GM21526 (cell line): ENCODE measurements around the gene CHKB.
"Not testable (repeated sequence)": the region's sequence is repeated elsewhere in the genome, so short reads cannot be mapped to it uniquely, and the experiment has no call there.

ENCODE experiments used
- ATAC-seq: cut with Tn5 transposase; IDR thresholded peaks from one replicate; pipeline ENCODE4 v1.9.1; 2021; ENCODE audit warnings: moderate library complexity; ENCODE audit not compliant: unreplicated experiment, low FRiP score

Gene CHKB, protein sequence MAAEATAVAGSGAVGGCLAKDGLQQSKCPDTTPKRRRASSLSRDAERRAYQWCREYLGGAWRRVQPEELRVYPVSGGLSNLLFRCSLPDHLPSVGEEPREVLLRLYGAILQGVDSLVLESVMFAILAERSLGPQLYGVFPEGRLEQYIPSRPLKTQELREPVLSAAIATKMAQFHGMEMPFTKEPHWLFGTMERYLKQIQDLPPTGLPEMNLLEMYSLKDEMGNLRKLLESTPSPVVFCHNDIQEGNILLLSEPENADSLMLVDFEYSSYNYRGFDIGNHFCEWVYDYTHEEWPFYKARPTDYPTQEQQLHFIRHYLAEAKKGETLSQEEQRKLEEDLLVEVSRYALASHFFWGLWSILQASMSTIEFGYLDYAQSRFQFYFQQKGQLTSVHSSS

DNA sequence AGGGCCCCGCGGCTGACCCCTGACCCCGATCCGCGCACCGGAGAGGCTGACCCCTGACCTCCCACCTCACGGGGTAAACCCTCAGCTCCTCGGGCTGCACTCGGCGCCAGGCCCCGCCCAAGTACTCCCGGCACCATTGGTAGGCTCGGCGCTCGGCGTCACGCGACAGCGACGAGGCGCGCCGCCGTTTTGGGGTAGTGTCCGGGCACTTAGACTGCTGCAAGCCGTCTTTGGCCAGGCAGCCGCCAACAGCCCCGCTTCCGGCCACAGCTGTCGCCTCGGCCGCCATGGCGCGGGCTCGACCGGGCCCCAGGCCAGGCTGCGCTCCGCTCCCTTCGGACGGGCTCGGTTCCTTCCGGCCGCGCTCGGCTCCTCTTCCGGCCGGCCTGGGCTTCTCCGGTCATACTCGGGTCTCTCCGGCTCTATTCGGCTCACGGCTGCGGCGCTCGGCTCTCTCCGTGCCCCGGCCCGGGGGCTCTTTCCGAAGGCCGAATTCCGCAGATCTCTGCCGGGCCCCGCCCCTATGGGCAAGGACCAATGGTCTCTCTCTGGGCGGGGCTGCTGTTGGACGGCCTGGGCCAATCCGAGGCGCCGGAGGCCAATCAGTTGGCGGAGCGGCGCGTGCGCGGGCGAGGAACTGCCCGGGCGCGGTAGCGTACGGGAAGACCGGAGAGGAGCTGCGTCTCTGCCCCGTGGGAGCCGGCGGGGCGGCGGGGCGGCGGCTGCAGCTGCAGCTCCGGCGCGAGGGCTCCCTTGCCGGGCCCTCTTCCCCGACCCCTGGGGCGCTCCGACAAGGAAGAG lies at the start of gene CHKB:
TSS of gene CHKB (minus strand) at position 357 of the 801 bp plus-strand sequence. CDS start at position 289, 68 bp downstream.
- peak; percentile 78 for ATAC-seq

DNA sequence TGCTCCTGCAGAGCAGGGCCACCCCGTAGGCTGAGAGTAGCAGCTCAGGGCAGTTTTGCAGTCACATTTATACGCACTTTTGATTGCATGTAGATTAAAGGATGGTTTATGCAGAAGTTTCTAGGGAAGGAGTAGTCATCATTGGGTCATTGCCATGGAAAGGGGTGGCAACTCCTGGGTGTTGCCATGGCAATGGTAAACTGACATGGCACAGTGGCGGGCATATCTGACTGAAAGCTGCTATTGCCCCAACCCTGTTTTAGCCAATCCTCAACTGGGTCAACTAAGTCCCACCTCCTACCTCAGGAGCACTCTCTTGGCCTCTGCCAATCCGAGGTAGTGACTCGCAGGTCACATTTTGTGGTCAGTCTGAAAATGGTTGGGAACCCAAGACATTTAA lies 47.7 kb upstream of the CHKB start:
- no peak for ATAC-seq

DNA sequence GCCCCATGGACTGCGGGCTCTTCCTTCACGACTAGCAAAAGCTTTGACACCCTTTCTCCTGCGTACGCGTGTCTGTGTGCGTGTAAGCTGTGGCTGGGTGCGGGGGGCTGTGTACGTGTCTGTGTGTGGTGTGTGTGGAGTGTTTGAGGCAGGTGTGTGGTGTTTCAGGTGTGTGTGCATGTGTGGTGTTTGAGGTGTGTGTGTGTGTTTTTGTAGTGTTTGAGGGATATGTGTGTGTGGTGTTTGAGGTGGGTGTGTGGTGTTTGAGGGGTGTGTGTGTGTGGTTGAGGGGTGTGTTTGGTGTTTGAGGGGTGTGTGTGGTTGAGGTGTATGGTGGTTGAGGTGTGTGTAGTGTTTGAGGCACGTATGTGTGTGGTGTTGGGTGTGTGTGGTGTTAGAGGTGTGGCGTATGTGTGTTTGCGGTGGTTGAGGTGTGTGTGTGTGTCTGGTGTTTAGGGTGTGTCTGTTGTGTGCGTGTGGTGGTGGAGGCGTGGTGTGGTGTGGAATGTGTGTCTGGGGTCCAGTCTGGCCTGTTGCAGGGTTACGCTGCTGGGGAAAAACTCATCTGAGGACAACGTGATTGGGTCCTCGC lies 46.0 kb upstream of the CHKB start:
- ATAC-seq = no peak

DNA sequence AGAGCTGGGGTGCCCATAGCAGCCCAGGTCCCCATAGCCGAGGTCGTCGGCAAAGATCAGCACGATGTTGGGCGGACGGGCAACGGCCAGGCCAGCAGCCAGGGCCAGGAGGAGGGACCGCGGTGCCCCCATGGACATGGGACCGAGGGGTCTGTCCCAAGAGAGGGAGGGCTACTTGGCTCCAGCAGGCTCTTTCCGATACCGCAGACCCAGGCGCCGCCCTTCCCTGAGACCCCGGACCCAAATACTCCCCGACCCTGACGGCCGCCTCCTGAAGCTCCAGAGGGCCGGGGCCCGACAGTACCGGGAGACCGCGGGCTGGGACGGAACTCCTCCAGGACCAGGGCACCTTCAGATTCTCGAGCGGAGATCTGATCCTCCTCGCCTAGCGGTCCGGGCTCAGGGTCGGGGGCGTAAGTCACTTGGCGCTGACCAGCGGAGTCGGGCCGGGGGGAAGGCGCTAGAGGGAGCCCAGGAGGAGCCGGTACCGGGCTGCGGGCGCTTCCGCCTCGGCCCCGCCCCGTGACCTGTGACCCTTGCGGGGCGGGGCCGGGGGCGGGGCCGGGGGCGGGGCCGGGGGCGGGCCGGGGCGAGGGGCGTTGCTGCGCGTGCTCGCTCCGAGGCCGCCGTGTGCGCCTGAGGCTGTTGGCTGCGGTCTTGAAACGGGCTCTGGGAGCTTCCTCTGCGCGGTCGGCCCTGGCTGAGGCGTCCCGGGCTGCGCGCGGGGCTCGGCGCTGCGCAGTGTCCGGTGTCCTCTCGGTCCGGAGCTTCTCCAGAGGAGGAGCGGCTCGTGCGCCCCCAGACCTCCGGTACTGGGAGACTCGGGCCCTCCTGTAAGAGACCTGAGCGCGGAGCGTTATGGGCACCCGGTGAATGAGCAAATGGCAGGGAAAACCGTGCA lies 45.2 kb upstream of the CHKB start, which contains the start of gene ARSA:
TSS of gene ARSA (minus strand) at position 511 of the 901 bp plus-strand sequence. CDS start at position 138, 373 bp downstream.
- peak; percentile 52 for ATAC-seq

DNA sequence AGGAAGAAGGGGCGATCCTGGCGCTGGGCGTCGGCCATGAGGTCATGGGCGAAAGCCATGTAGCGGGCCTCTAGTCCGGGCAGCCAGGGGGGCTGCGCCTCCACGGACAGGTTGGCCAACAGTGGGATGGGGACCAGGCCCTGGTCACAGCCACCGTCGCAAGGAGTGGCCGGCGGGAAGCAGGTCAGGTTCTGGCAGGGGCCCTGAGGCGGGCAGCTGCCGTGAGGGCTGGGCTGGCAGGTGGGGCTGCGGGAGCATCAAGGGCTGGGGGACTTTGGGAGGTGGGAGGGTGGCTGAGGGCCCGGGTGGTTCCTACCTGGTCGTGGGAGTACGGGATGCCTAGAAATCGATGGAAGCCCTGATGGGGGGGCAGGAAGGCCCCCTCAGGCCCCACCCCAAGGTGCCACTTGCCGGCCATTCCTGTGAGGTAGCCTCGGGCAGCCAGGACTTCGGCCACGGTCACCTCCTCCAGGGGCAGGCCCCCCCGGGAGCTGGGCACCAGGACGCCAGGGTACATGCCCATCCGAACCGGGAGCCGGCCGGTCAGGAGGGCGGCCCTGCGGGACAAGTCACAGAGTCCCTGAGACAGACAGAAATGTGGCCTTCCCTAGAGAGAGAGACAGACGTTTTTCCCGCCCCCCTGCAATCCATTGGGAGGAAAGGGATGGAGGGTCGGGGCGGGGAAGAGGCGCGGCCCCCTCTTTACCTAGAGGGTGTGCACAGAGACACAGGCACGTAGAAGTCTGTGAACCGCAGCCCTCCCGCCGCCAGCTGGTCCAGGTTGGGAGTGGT lies 44.4 kb upstream of the CHKB start:
- ATAC-seq = no peak

DNA sequence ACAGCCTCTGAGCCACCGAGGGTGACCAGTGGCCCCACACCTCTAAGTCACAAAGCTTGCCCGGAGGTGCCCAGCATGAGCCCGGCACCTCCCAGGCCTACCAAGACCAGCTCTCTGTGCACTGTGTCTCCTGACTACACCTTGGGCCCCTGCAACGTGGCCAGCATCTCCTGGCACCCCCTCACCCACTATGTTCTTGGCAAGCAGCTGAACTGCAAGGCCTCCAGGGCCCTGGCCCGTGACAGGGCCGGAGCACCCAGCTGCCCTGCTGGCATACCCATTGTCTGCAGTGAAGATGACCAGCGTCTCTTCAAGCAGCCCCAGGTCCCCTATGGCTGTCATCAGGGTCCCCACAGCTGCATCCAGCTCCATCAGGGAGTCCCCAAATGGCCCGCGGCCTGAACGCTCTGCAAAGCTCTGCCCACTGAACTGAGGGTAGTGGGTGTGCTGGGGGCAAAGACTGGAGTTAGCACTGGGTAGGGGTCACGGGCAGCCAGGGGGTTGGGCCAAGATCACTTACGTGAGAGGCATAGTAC lies 43.7 kb upstream of the CHKB start:
- no peak for ATAC-seq

DNA sequence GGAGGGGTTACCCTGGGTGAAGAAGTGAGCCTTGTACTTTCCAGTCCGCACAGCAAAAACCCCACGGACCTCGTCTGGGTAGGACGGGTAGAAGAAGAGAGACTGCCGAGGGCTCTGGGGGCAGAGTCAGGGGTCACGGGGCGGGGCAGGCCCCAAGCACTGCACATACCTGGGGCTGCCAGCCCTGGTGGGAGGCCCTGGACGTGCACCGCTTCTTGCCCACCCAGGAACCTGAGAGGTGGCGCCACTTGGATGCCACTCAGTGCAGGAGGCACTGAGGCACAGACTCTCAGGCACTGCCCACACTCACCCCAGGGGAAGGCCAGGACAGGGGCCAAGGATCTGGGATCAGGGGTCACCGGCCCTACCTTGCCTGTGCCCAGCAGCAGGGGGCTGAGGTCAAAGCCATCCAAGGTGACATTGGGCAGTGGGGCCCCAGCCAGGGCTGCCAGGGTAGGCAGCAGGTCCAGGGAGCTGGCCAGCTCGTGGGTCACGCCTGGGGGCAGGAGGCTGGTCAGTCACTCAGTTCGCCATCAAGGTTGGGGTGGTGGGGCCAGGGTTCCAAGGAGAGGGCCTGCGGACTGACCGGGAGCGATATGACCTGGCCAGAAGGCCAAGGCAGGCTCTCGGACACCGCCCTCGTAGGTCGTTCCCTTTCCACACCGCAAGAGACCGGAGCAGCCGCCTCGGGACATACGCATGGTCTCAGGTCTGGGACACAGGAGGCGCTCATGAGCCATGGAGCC lies 43.1 kb upstream of the CHKB start:
- ATAC-seq = no peak

DNA sequence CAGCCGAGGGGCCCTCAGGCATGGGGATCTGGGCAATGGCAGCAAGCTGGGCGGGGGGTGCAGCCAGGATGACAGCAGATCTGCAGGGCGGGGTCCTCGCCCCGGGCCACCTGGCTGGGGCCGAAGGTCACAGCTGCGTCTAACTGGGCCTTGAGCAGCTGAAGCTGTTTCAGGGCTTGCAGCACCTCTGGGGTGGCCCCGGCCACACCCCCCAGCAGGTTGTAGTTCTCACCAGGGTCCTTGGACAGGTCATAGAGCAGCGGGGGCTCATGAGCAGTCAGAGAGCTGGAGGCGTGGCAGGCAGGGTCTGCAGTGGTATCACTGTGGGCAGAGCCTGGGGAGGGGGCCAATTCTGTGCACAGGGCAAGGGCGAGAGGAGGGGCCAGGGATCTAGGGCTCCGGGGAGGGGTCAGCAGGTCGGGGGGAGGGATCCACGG lies 42.5 kb upstream of the CHKB start:
- no peak for ATAC-seq

DNA sequence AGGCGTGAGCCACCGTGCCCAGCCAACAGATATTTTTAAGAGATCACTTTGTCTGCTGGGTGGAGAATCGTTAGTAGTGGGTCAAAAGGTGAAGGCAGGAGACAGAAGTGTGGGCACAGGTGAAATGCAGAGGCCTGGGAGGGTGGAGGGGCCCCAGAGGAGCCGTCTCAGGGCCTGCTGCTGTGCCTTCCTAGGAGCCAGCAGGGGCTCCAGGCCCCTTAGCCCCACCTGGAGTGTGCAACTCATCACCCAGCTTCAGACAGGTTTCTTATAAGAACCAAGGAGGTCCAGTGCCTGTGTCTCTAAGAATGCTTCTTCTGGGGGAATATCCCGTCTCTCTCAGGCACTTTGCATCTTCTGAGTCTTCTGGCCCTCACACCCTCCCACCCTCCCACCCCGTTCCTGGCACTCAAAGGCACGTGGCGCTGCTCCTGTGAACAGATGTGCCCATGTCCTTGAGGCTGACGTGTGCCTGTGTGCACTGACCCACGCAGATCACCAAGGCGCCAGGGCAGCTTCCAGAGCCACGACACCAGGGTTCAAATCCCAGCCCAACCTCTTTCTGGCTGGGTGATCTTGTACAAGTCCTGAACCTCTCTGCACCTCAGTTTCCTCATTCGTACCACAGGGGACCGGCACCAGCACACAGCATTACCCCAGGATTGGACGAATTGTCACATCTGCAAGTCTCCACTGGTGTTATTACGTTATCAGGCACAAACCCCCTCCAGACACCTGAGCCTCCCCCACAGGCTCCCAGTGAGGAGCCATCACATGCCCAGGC lies 41.9 kb upstream of the CHKB start:
- no peak for ATAC-seq

DNA sequence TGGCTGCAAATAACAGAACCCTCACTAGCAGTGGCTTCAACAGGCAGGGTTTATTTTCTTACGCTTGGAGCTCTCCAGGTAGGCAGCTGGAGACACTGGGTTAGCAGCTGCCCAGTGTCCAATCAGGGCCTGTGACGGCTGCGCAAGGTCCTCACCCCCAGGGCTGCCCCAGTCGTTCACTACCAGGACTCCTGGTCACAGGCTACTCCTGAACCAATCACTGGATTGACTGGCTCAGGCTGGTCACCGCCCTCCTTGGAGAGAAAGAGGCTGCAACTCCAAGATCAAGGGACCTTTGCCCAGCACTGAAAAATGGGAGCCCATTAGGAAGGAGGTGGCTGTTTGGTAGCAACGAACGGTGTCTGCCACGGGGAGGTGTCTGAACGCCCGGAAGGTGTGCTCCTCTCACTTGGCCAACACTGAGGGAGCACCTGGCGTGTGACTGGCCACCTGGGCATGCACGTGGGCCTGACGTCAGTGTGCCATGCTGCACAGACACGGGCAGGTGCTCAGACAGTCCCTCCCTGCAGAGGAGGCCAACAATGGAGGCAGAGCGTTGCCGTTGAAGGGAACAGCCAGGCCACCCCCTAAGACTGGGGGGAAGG lies 40.2 kb upstream of the CHKB start:
- ATAC-seq = no peak

DNA sequence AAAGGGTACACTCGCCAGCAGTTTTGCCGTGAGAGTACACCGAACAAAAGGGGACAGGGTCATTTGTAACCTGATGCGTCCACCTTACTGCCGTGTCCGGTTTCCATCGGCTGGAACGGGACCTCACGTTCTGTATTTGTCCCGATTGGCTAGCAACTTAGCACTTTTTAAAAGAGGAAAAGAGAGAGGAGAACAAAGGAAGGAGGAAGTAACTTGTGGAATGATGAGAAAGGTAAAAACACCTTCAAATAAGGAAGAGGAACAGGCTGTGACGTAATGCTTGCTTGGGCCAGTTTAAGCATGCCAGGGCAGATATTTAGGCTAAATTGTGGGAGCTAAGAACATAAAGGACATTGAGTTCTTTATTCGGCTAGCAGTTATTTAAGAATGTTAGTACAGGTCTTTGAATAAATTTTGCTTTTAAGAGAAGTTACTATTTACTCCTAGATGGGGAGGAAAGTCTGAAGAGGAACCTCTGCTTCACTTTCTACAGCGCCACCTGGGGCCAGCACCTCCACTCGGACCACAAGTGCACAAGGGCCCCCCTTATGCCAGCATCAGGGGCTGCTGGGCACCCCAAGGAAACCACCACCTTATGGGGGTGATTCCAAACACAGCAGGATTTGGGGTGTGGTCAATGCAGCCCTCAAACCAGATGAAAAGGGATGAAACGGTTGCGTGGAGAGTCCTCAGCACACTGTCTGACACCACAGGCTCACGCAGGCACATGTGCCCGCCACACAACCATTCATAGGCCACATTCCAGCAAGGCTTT lies 39.5 kb upstream of the CHKB start:
- ATAC-seq = no peak

DNA sequence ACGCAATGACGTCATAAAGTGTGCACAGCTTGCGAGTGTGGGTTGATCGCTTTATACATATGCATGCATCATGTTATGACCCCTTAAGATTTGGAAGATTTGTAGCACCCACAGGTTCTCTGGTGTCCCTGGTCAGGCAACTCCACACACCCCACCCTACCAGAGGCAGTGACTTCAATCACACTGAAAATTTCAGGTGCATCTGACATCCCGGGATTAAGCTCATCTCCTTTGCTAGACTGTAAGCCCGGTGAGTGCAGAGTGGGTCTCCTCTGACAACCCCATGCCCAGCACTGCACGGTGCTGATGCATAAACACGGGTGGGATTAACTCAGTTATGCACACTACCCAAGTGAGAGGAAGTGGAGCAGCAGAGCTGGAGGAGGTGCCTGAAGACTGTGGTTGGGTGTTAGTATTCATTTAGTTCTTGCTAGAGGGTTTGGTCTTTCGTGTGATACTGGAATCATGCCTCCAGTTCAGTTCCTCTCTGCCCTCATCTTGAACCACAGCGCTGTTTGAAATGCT lies 38.8 kb upstream of the CHKB start:
- peak; percentile 12 for ATAC-seq

DNA sequence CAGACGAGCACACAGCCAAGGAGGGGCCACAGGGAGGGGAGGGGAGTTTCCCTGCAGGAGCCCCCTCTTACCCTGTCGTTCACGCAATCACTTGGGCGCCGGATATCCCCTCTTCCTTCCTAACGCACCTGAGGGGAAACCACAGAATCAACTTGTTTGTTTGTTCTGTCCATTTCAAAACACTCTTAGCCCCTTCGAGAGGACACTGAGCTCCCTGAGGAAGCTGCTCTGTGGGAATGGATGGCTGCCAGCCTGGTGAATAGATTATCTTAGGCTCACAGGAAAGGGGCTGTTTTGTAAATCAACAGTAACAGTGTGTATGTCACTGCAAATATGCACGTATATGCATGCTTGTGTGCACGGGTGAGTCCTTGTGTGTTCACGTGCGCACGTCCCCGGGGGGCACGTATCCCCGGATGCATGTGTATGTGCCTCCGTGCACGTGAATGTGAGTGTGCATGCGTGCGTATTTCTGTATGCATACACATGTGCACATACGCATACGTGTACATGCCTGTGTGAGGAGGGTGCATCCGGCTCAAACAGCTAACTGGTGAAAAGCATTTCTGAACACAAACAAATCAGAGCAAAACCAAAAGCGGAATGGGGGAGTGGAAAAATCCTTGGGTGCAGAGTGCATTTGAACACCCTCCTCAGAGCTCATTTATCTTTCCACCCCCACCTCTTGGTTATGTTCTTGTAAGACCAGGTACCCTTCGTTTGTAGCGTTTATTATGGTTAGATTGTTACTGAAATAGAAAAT lies 38.1 kb upstream of the CHKB start:
- ATAC-seq = peak; percentile 41

DNA sequence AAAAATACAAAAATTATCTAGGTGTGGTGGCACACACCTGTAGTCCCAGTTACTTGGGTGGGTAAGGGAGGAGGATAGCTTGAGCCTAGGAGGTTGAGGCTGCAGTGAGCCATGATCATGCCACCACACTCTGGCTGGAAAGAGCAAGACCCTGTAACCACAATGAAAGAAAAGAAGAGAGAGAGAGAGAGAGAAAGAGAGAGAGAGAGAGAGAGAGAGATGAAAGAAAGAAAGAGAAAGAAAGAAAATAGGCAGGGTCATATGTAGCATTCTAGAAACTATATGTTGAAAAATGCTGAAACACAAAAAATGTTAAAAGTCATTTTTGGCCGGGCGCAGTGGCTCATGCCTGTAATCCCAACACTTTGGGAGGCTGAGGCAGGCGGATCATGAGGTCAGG lies 31.6 kb upstream of the CHKB start:
- not testable (repeated sequence) for ATAC-seq

DNA sequence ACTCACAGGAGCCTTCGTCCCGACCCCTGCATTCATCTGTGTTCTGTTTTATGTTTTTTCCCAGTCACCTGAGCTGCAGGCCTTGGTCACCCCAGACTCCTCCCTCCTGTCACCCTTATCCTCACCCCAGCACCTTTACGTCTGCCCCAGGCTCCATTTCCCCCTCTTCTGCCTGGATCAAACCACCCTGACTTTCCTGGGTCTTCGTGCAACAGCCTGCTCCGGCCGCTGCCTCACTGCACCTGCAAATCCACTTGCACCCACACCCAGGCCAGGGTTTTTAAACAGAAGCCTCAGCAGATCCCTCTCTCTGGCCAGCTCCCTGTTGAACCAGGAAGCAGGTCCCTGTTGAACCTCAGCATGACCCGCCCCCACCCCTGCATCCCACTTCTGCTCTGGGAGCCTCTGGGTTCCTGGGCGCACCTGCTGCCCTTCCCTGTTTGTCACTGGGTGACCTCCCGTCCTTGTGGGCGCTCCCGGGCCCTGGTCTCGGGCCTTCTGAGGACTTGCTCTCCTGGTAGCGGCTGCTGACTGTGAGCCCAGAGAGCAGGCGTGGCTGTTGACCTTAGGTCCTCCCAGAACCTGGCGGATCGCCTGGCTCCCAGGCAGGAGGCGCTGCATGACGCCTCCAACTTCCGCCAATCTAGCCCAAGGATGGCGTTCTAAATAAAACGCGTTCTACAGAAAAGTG lies 30.8 kb upstream of the CHKB start:
- no peak for ATAC-seq
